GM21786 (cell line): ENCODE data around the gene METTL25B.

Experiments used
- ATAC-seq: cut with Tn5 transposase; IDR thresholded peaks from one replicate; pipeline ENCODE4 v1.9.1; 2021; ENCODE audit not compliant: unreplicated experiment

The METTL25B gene

DNA sequence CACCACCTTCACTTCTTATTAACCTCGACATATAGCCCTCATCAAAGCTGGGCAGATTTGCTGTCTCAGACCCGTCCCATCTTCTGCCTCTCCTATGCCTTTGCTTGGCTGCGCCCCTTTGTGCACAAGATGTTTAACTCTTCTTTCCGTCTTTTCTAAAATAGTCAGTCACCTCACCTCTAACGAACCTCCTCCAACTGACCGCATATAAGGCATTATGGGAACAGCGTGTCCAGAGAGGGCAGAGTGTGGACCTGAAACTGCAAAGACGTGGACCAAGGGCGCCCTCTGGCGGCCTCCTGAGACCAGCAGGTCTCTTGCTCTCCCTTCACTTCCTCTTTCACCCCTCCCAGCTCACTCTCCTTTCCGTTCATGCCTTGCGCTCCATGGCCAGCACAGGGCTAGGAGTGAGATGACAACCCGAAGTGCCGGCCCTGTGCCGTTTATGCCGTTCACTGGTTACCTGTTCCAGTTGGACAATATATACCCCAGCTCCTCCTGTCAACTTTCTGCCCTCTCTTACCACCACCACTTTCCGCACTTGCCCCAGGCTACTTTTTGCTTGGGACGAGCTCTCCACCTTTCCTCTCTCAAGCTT, 2.5 kb upstream of the METTL25B start:
- peak; percentile 40 for ATAC-seq

DNA sequence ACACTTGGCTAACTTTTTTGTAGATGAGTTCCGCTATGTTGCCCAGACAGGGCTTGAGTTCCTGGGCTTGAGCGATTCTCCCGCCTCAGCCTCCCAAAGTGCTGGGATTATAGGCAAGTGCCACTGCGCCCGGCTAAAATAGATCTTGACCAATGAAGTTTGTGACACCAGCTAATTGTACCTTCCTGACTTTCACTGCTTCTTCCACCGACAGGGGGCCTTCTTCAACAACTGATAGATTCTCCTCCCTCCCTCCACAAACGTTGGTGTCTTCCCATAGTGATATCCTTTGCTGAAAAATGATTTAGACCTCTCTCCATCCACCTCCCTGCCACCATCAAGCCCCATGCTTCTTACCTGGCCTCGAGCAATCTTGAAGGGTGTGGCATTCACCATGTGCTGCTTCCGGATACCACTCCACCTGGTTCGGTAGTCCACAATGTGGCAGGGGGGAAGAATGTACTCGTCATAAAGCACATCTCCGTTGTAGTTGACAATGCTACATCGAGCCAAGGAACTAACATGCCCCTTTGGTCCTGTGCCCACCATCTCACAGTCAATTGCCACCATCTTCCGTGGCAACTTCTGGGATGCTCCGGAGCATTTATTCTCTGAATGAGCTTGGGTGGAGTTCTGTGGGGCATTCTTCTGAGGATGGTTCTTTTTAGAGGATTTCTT, 1.6 kb upstream of the METTL25B start:
- no peak for ATAC-seq

DNA sequence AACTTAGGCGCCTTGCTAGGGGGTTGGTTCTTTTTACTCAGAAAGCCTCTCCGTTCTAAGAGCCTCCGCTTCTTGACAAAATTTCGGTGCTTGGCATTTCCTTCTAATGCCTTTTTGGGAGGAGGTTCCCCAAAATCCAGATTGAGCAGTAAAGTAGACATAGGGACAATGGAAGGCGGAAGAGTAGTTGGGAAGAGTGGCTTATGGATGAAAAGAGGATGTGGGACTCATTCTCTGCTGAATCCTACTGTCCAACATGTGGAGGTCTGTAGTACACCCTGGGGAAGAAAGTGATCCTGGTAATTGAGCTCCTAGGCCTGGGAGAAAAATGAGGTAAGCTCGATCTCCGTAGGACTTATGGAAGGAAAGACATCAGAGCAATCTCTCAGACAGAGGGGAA, 777 bp upstream of the METTL25B start:
- ATAC-seq, result no peak

DNA sequence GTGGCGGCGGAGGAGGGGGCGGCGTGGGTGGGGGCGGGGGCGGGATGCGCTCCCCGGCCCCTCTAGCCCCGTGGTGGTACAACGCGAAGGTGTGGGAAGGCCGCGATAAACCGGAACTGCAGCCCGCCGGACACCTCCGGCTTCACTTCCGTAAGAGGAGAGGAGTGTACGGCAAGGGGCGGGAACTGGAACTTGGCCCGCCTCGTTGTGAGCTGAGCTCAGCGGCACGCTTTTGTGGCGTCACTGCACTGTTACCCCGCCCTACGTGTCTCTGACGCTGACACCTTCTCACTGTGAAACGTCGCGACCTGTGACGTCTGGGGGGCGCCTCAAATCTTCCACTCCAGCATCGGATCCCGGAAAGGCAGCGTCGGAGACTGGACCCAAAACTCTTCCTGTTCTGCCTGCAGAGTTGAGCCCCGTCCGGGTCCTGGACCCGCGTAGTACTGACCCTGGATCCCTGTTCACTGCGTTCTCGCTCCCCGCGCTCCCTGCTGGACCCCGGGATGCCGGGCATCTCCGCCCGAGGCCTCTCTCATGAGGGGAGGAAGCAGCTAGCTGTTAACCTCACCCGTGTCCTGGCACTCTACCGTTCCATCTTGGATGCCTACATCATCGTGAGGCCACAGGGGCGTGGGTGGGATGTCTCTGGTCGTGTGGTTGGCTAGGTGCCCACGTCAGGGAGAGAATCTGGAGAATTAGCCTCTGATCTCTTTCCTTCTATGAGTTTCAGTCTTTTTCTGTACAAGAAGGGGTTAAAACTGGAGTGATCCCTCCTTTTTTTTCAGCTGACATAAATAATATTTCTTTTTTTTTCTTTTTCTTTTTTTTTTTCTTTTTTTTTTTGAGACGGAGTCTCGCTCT, 562 bp downstream of the METTL25B start, which contains the start of gene ISG20L2:
ISG20L2 (minus strand) TSS at position 168 of the 864 bp plus-strand sequence. CDS start 1,114 bp downstream, outside the sequence.
- ATAC-seq, result peak; percentile 90

DNA sequence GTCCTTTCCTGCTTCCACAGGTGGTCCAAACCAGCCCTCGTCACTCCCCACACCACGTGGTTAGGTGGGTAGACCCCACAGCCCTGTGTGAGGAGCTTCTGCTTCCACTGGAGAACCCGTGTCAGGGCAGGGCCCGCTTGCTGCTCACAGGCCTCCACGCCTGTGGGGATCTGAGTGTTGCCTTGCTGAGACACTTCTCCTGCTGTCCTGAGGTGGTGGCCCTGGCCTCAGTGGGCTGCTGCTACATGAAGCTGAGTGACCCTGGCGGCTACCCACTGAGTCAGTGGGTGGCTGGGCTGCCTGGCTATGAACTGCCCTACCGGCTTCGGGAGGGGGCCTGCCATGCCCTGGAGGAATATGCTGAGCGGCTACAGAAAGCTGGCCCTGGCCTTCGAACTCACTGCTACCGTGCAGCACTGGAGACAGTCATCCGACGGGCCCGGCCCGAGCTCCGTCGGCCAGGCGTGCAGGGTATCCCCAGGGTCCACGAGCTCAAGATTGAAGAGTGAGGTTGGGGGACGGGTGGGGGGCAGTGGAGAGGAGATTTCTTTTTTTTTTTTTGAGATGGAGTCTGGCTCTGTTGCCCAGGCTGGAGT, 5.8 kb downstream of the METTL25B start:
- no peak for ATAC-seq

DNA sequence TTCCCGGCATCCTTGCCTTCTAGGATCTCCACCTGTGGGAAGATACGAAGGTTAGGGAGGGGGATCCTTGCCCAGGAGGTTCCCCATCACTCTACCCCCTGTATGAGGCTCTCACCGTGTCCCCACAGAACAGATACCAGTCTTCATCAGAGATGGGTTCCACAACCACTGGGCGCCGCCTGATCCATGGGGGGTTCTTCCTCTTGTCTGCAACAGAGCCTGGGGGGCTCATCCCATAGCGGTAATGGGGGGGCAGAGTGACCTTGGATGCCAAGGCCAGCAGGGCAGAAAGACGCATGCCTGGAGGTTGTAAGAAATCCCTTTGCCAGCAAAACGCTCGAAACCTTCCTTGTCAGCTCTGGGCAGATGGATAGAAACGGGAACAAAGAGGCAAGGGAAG, 10.1 kb downstream of the METTL25B start:
- no peak for ATAC-seq

DNA sequence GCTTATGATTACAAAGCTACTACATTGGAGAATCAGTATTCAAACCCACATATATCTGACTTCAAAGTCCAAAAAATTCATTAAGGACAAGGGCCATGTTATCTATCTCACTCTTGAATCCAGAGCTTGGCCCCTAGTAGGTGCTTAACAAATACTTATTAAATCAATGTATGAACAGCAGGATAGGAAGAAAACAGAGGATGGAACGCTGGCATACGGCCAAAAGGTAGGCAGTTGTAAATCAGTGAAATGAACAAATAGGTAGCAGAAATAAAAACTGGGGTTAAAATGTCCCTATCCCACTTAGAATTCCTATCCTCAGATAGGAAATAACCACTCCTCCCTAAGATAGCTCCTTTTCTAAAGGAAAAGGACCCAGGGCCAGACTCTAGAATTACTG, 10.6 kb downstream of the METTL25B start:
- no peak for ATAC-seq

DNA sequence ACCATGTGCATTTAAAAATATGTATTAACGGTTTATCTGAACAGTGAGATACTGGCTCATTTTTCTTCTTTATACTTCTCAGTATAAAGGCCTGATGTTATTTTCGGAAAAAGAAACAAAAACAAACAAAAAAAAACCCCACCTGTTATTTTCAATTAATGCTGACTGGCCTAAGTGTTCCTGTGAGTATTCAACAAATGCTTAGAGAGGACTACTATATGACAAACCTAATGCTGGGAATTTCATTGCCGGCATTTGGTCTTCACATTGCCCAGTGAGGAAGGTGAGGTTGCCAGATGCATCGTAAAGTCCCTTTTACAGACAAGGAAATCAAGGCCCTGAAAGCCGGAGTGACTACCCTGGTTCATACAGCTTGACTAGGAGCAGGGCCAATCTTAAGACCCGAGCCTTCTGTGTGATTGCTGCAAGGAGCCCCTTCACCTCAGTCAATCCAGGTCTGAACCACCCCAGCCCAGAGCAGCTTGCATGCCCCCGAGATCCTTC, 12.0 kb downstream of the METTL25B start:
- ATAC-seq, result no peak

DNA sequence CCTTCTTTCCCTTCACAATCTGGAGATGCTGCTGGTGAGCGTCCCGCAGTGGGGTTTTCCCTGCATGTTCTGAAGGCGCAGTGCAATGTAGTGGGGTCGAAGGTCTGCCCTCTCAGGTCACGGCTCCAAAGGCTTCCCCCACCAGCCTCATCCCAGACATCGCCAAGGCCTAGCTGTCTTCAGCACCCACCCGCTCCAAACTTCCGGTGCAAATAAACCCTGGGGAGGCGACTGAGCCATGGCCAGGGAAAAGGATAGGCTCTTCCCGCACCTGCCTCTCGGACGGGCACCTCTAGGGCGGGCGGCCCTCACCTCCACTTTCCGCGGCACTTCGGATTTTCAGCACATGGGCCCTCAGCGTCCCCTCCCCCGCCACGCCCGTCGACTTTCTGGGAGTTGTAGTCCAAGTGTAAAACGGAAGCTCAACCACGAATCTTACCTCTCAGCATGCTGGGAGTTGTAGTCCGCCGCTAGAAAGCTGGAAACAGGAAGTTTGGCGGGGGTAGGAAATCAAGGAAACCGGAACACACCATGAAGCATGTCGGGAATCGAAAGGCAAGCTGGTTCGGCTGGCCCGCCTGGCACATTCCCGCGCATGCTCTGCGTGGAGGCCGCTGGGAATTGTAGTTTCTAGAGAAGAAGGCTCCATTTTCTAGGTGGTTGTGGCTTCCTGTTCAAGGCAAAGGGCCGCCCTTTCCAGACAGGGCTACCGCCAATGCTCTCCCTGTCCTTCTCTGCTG, 12.6 kb downstream of the METTL25B start, which contains the start of gene MRPL24:
MRPL24 (minus strand) TSS at position 348 of the 740 bp plus-strand sequence. CDS start 2,384 bp downstream, outside the sequence.
- peak; percentile 86 for ATAC-seq

DNA sequence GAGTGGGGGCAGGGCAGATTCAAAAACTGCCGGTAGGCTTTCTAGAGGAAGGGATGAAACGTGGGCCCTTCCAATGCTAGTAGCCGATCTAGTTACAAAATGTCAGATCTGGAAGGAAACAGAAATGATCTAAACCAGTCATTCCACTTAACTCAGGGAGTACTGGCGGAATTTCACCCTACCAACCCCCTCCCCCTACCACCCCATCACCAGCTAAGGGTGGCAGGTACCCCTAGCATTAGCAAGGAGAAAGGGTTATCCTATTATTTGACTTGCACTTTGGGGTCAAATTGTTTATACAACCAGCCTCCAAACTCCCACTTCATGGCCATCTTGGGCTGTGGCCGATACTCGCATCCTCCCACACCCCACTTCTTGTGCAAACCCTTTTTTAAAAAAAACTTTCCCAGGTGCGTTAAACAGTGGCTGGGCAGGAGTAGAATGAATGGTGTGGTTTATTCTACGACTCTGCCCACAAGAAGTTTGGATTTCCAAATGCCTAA, 13.3 kb downstream of the METTL25B start:
- ATAC-seq, result no peak

DNA sequence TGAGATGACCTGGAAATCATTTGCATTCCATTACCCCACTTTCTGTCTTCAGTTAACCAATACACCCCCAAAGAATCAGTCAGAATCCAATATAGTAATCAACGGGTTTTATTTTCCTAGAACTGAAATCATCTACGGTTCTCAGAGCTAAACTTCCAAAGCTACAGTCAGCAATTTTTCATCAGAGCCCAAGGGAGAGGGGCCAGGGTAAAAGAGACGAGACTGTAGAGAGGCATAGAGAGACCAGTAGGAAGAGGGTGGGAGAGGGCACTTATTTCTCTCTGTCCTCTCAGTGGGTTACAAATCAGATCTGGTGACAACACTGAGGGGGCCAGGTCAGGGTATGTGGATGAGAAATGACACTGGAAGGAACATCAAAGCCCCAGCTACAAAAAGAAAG, 13.7 kb downstream of the METTL25B start:
- ATAC-seq, result no peak

DNA sequence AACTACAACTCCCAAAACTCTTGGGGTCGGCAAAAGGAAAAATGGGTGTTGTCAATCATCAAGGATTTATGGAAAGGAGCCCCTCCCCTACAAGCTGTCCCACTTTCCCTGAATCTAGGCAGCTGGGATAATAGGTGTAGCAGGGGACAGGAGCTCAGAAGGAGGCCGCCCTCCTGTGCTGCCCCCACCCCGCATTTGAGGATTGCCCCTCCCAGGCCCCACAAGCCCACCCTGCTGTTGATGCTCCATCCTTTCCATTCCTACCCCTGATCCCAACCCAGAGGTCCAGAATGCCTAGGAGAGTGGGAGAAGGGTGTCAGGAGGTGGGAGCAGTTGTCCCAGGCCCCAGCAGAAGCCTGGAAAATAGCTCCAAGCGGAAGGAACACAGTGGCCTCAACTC, 14.5 kb downstream of the METTL25B start:
- ATAC-seq, result no peak

DNA sequence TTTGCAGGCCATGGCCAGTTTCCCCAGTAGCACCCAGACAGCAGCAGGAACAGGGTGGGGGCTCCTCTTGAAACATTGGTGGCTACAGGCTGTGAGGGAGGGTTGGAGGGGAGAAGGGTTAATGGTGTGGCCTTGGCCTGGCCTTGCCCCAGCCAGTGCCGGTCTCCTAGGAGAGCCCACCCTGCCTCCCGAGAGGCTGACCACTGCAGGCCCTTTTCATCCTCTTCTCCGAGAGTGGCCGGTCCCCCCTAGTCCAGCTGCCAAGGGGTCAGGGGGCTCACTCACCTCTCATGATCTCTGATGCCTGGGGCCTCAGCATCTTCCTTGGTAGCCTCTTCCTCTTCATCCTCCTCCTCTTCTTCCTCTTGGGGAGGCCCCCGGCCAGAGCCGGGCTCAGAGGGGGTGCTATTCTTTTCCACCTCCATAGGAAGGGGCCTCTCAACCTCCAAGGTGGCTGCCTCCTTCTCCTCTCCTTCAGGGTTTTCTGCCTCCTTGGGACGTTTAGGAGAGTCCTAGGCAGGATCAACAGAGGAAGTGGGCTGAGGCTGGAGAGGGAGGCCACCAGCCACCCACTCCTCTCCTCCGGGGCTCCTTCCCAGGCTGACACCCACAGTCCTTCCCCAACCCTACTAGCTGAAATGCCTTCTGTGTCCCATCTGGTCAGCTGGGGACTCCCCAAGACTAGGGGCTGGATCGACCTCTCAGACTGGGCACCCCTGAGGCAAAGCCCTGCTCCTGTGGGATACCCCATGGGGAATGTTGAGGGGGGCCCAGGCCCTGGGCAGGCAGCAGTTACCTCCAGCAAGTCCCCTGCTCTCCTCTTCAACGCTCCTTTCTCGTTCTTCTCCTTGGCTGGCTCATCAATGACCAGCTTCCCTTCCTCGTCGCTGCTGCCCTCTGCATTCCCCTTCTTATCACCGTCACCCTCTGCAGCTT, 15.4 kb downstream of the METTL25B start:
- ATAC-seq, result no peak

DNA sequence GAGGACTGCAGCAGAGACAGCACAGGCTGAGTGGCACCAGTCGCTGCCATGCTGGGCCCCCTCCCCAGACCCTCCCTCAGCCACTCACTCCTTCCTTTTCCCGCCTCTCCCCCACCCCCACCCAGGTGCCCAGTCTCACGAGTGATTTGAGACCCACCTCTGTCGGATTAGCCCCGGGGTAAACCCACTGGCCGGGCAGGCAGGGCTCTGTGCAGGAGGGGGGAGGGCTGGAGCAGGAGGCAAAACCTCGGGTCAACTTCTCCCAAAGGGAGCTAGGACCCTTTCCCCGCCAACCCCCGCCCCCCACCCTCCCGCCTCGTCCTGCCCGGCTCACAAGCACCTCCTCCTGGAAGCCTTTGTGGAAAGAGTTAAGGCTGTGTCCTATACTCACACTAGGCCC, 16.1 kb downstream of the METTL25B start:
- ATAC-seq, result no peak

DNA sequence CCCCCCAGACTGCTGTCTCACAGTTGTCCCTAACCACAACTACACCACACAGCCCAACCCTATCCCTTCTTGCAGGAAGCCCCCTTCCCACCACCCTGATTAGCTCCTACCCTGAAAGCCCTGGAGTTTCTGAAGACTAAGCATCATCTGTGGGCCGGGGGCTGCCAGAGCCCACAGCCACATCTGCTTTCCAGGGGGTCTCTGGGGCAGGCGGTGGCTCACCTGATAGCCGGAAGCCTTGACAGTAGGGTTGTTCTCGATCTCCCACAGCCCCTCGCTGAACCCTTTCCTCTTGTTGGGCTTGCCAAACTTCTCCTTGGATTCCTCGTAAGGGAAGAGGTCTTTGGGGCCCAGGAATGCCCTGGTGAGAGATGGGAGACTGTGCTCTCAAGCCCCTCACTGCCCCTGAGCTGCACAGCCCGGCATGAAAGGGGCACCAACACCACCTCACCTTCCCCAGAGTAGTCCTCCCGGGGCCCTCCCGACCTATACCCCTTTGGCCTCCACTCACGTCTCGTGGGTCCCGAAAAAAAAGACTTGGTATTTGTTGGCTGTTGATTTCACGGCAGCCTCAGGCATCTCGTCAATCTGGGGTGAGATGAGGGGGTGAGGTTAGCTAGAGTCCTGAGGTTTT, 16.6 kb downstream of the METTL25B start:
- no peak for ATAC-seq

DNA sequence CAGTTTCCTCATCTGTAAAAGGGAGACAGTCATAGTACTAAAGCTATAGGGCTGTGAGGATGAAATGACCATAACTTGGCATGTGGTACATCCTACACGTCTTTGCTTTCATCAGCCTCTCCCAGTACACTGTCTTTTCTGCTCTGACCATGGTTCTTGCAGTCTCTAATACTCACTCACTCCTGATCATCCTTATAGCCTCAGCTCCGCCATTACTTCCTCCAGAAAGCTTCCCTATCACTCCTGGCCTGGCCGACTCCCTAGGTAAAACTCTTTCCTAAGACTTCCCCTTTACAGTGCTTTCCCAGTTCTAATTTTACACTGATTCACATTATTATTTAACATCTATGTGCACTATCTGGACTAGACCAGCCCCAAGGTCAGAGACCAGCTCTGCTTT, 17.6 kb downstream of the METTL25B start:
- ATAC-seq, result no peak

DNA sequence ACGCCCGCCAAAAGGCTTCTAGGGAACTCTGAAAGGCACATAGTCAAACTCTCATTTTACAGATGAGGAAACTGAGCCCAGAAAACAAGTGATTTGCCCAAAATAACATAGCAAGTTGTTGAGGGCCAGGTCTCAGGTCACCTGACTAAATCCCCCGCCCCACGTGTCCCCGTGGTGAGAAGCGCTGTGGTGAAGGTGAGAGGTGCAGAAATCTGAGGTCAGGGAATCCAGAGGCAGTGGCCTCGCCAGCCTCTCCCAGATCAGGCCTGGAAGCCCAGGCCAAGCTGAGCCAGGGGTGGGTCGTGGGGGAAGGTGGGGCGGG, 18.1 kb downstream of the METTL25B start:
- ATAC-seq, result no peak

DNA sequence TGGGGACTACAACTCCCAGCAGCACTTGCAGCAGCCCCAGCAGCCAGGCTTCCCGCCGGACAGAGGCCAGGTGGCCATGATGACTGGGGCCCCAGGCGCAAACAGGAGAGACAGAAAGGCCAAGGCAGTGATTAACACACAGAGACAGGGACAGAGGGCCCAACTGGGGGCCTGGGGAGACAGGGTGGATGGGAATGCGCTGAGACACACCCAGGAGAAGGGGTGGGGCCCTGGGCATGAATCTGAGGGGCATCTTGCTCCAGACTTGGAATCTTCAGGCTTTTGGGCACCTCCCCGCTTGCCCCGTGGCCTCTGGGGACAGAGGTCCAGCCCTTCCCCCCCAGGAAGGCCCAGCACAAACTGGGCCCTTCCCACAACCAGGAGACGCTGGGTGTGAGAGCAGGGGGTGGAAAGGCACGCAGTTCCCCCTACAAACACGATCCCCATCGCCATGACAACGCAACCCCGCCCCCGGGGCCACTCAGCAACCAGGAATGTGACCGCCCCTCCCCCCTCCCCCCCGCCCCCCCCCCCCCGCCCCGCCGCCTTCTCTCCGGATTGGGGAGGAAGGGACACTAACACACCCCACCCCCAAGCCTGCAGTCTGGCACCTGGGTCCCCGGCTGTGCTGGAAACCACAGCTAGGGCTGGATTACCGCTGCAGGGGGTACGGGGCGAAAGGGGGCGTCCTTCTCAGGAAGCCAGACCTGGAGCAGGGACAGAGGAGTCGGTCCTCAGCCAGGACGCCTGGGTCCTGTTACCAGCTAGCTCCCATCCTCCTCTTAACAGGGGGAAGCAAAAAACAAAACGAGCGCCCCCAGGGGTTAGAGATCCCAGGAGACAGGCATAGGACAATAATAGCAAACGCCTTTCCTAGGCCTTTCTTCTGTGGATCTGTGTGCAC, 18.7 kb downstream of the METTL25B start:
- ATAC-seq, result no peak
